Measurements from ENCODE around the gene SH3RF3.

- TF ChIP-seq ZEB2 (IDR thresholded peaks at IDR 0.05), result no peak
- no peak for TF ChIP-seq KDM1A (IDR thresholded peaks at IDR 0.05)
- no peak for TF ChIP-seq CREM (IDR thresholded peaks at IDR 0.05; ENCODE audit: low read depth)
These were observed 383.1 kb downstream of the SH3RF3 start for GRCh38 chr2:109512076-109512475.
